ENCODE results near the gene DPYSL3.

The DPYSL3 gene

GRCh38 chr5:147517383-147517782 is 7.5 kb upstream of the DPYSL3 start:
- Histone ChIP-seq H3K4me1 (ENCODE audit: control insufficient read depth, insufficient read depth, low read length, poor library complexity, severe bottlenecking) (no peaks in the 10 kb centered on the region), H3K27me3 (replicated peaks; ENCODE audit: control insufficient read depth, insufficient read depth, low read length, poor library complexity, severe bottlenecking) (no peaks in the 10 kb centered on the region), H3K9me3 (ENCODE audit: control insufficient read depth, low read length) (no peaks in the 10 kb centered on the region), H3K36me3 (ENCODE audit: control insufficient read depth, insufficient read depth, low read length) (no peaks in the 10 kb centered on the region), H3K27ac (ENCODE audit: insufficient read depth, low read length, poor library complexity, severe bottlenecking) (no peak overlapping the region), H3K4me3 (ENCODE audit: insufficient read depth, low read depth, low read length, poor library complexity, severe bottlenecking) (no peak overlapping the region)
- DNase-seq, result no peak

DNA sequence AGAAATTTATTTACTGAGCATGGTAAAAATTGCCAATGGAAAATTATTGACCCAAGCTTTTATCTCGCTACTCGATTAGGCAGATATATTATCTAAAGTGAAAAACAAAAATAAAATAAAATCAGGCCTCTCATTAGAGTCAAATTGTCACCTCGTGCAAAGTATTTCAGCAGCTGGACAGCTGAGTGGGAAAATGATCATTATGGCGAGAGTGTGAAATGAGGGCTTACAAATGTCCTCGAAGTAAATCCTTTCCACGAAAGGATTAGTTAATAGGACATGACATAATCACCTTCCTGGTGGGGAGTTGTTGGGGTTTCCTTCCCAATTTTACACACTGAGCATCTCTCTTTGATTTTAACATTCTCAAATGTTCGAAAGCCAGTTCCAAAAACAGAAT is 5.4 kb upstream of the DPYSL3 start:
- H3K36me3 ChIP-seq (ENCODE audit: control insufficient read depth, insufficient read depth, low read length), result no peaks in the 10 kb centered on the region
- no peak for DNase-seq
- no peaks in the 10 kb centered on the region for H3K4me1 ChIP-seq (ENCODE audit: control insufficient read depth, insufficient read depth, low read length, poor library complexity, severe bottlenecking)
- no peaks in the 10 kb centered on the region for H3K27me3 ChIP-seq (replicated peaks; ENCODE audit: control insufficient read depth, insufficient read depth, low read length, poor library complexity, severe bottlenecking)
- H3K9me3 ChIP-seq (ENCODE audit: control insufficient read depth, low read length), result no peaks in the 10 kb centered on the region
- no peak overlapping the region for H3K4me3 ChIP-seq (ENCODE audit: insufficient read depth, low read depth, low read length, poor library complexity, severe bottlenecking)
- no peak overlapping the region for H3K27ac ChIP-seq (ENCODE audit: insufficient read depth, low read length, poor library complexity, severe bottlenecking)

- peaks cover 11% of the 10 kb centered on the region for H3K27me3 ChIP-seq (replicated peaks; ENCODE audit: control insufficient read depth, insufficient read depth, low read length, poor library complexity, severe bottlenecking)
- no peaks in the 10 kb centered on the region for H3K9me3 ChIP-seq (ENCODE audit: control insufficient read depth, low read length)
- H3K27ac ChIP-seq (ENCODE audit: insufficient read depth, low read length, poor library complexity, severe bottlenecking), result no peak overlapping the region
- no peak for DNase-seq
- H3K36me3 ChIP-seq (ENCODE audit: control insufficient read depth, insufficient read depth, low read length), result no peaks in the 10 kb centered on the region
- no peak overlapping the region for H3K4me3 ChIP-seq (ENCODE audit: insufficient read depth, low read depth, low read length, poor library complexity, severe bottlenecking)
- H3K4me1 ChIP-seq (ENCODE audit: control insufficient read depth, insufficient read depth, low read length, poor library complexity, severe bottlenecking), result no peaks in the 10 kb centered on the region
These were observed 3.0 kb upstream of the DPYSL3 start for GRCh38 chr5:147512659-147513379.

DNA sequence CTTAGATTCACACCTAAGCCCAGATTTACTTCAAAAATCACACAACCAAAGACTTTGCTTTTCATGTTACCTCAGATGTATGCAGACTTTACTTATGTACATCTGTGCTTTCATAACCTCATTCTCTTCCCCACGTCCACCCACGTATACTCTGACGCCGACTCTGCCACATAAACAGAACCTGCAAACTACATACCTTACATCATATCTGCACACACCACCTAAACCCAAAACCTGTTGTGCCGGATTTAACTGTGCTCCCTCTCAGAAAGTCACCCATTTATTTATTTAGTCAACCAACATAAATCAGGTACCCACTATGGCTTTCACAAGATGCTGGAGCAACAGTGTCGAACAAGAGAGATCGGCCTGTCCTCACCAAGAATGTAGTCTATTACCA is 1.0 kb upstream of the DPYSL3 start:
- Histone ChIP-seq H3K27ac (ENCODE audit: insufficient read depth, low read length, poor library complexity, severe bottlenecking) (no peak overlapping the region), H3K4me1 (ENCODE audit: control insufficient read depth, insufficient read depth, low read length, poor library complexity, severe bottlenecking) (no peaks in the 10 kb centered on the region), H3K36me3 (ENCODE audit: control insufficient read depth, insufficient read depth, low read length) (no peaks in the 10 kb centered on the region), H3K4me3 (ENCODE audit: insufficient read depth, low read depth, low read length, poor library complexity, severe bottlenecking) (no peak overlapping the region), H3K9me3 (ENCODE audit: control insufficient read depth, low read length) (no peaks in the 10 kb centered on the region), H3K27me3 (replicated peaks; ENCODE audit: control insufficient read depth, insufficient read depth, low read length, poor library complexity, severe bottlenecking) (peaks cover 11% of the 10 kb centered on the region)
- DNase-seq, result no peak

DNA sequence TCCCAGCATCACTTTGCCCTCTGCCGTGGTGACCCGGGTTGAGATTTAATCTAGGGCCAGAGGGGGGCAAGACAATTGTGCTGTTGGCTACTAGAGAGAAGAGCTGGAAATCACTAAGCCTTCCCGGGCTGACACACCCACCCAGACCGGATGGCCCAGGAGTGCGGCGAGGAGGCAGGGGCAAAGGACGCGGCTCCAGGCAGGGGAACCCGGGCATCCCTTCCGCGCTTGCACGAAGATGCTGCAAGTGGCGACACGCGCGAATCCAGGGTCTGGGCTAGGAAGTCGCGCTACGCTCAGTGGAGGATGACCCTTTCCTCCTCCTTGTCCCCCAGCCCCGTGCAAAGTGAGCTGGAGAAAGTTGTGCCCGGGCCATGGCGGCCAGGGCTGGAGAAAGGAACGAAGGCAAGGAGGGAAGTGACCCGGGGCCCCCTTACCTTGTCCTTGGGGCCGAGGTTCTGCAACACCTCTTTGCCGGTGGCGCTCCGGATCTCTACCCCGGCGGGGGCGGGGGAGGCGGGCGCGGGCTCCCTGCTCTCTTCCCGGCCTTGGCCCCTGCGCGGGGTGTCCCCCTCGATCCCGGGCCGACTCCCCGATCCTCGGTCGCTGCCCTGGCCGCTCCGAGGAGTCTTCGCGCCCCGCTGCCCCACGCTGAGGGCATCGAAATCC is 693 bp downstream of the DPYSL3 start:
- Histone ChIP-seq H3K4me1 (ENCODE audit: control insufficient read depth, insufficient read depth, low read length, poor library complexity, severe bottlenecking) (no peaks in the 10 kb centered on the region), H3K36me3 (ENCODE audit: control insufficient read depth, insufficient read depth, low read length) (no peaks in the 10 kb centered on the region), H3K9me3 (ENCODE audit: control insufficient read depth, low read length) (no peaks in the 10 kb centered on the region), H3K27ac (ENCODE audit: insufficient read depth, low read length, poor library complexity, severe bottlenecking) (no peak overlapping the region), H3K27me3 (replicated peaks; ENCODE audit: control insufficient read depth, insufficient read depth, low read length, poor library complexity, severe bottlenecking) (peaks cover 11% of the 10 kb centered on the region), H3K4me3 (ENCODE audit: insufficient read depth, low read depth, low read length, poor library complexity, severe bottlenecking) (no peak overlapping the region)
- DNase-seq, result no peak

- Histone ChIP-seq H3K36me3 (ENCODE audit: control insufficient read depth, insufficient read depth, low read length) (no peaks in the 10 kb centered on the region), H3K27me3 (replicated peaks; ENCODE audit: control insufficient read depth, insufficient read depth, low read length, poor library complexity, severe bottlenecking) (peaks cover 11% of the 10 kb centered on the region), H3K27ac (ENCODE audit: insufficient read depth, low read length, poor library complexity, severe bottlenecking) (no peak overlapping the region), H3K4me3 (ENCODE audit: insufficient read depth, low read depth, low read length, poor library complexity, severe bottlenecking) (no peak overlapping the region), H3K4me1 (ENCODE audit: control insufficient read depth, insufficient read depth, low read length, poor library complexity, severe bottlenecking) (no peaks in the 10 kb centered on the region), H3K9me3 (ENCODE audit: control insufficient read depth, low read length) (no peaks in the 10 kb centered on the region)
- DNase-seq, result no peak
These were observed 1.2 kb downstream of the DPYSL3 start for GRCh38 chr5:147508711-147509040.

DNA sequence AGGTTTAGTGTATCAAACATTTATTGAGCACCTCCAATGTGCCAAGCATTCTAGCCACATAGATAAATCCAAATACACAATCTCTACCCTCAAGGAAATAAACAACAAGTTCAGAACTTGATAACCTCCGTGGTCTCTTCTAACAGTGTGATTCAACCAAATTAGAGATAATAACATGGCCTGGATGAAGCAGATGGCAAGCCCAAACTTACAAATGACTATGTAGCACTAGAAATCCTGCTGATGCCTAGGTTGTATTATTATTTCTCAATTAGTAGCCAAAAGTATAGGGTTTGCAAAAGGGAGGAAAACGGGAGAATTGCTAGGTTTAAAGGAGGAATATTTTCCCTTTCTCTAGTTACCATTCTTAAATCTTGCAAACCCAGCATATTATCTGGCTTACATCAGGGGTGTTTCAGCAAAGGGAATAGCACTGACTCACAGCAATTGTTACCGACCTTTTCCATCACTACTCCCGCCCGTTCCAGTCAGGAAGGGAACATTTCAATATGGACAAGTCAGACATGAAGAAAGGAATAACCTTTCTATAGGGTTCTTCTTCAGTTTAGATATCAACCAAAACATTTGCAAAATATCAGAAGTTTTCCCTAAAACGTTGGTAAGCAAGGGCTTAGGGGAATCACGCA is 2.3 kb downstream of the DPYSL3 start:
- Histone ChIP-seq H3K4me3 (ENCODE audit: insufficient read depth, low read depth, low read length, poor library complexity, severe bottlenecking) (no peak overlapping the region), H3K27ac (ENCODE audit: insufficient read depth, low read length, poor library complexity, severe bottlenecking) (no peak overlapping the region), H3K36me3 (ENCODE audit: control insufficient read depth, insufficient read depth, low read length) (no peaks in the 10 kb centered on the region), H3K9me3 (ENCODE audit: control insufficient read depth, low read length) (no peaks in the 10 kb centered on the region), H3K27me3 (replicated peaks; ENCODE audit: control insufficient read depth, insufficient read depth, low read length, poor library complexity, severe bottlenecking) (peaks cover 11% of the 10 kb centered on the region), H3K4me1 (ENCODE audit: control insufficient read depth, insufficient read depth, low read length, poor library complexity, severe bottlenecking) (no peaks in the 10 kb centered on the region)
- DNase-seq, result no peak

GRCh38 chr5:147504535-147504934 is 5.3 kb downstream of the DPYSL3 start:
- no peaks in the 10 kb centered on the region for H3K36me3 ChIP-seq (ENCODE audit: control insufficient read depth, insufficient read depth, low read length)
- H3K27me3 ChIP-seq (replicated peaks; ENCODE audit: control insufficient read depth, insufficient read depth, low read length, poor library complexity, severe bottlenecking), result peaks cover 4% of the 10 kb centered on the region
- no peaks in the 10 kb centered on the region for H3K9me3 ChIP-seq (ENCODE audit: control insufficient read depth, low read length)
- no peak overlapping the region for H3K4me3 ChIP-seq (ENCODE audit: insufficient read depth, low read depth, low read length, poor library complexity, severe bottlenecking)
- no peaks in the 10 kb centered on the region for H3K4me1 ChIP-seq (ENCODE audit: control insufficient read depth, insufficient read depth, low read length, poor library complexity, severe bottlenecking)
- no peak overlapping the region for H3K27ac ChIP-seq (ENCODE audit: insufficient read depth, low read length, poor library complexity, severe bottlenecking)
- no peak for DNase-seq

DNA sequence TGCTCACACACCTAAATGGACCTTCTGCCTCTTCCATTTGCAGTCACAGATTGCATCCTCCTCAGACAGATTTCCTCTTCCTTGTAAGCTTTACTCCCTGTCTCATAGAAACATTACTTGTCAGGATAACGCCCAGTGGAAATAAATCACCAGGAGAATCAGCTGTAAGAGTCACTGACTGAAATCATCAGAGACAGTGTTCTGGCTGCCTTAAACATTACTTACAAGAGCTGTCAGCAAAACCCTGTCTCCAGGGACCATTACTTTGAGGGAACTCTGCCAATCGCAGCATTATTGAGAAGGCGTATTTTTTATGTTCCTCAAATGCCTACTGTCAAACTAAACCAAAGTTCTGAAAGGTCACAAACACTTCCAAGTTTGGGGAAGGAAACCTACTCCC is 5.9 kb downstream of the DPYSL3 start:
- Histone ChIP-seq H3K9me3 (ENCODE audit: control insufficient read depth, low read length) (no peaks in the 10 kb centered on the region), H3K4me3 (ENCODE audit: insufficient read depth, low read depth, low read length, poor library complexity, severe bottlenecking) (no peak overlapping the region), H3K36me3 (ENCODE audit: control insufficient read depth, insufficient read depth, low read length) (no peaks in the 10 kb centered on the region), H3K4me1 (ENCODE audit: control insufficient read depth, insufficient read depth, low read length, poor library complexity, severe bottlenecking) (no peaks in the 10 kb centered on the region), H3K27ac (ENCODE audit: insufficient read depth, low read length, poor library complexity, severe bottlenecking) (no peak overlapping the region), H3K27me3 (replicated peaks; ENCODE audit: control insufficient read depth, insufficient read depth, low read length, poor library complexity, severe bottlenecking) (no peaks in the 10 kb centered on the region)
- no peak for DNase-seq

- Histone ChIP-seq H3K27me3 (replicated peaks; ENCODE audit: control insufficient read depth, insufficient read depth, low read length, poor library complexity, severe bottlenecking) (no peaks in the 10 kb centered on the region), H3K27ac (ENCODE audit: insufficient read depth, low read length, poor library complexity, severe bottlenecking) (no peak overlapping the region), H3K4me1 (ENCODE audit: control insufficient read depth, insufficient read depth, low read length, poor library complexity, severe bottlenecking) (no peaks in the 10 kb centered on the region), H3K4me3 (ENCODE audit: insufficient read depth, low read depth, low read length, poor library complexity, severe bottlenecking) (no peak overlapping the region), H3K36me3 (ENCODE audit: control insufficient read depth, insufficient read depth, low read length) (no peaks in the 10 kb centered on the region), H3K9me3 (ENCODE audit: control insufficient read depth, low read length) (no peaks in the 10 kb centered on the region)
- no peak for DNase-seq
These were observed 18.9 kb downstream of the DPYSL3 start for GRCh38 chr5:147490989-147491388.

All from effector memory CD4-positive, alpha-beta T cell (primary cell).